Epithelial cell of proximal tubule (primary cell): ENCODE data around the gene TERT. TPM values are rescaled to one million over a fixed set of nuclear protein-coding genes. Genes with fewer than 3 reads are reported as not detected.
A peak's percentile ranks its signal among the peaks of the same experiment; 100 is the strongest.

Experiments used
- DNase-seq: peaks from one replicate; pipeline ENCODE4 v3.0.0-alpha.2; 2011; ENCODE audit warnings: low read depth
- H3K4me3 ChIP-seq: 2 replicates; pipeline ENCODE4 v1.5.1; 2011; ENCODE audit warnings: low read depth, mild to moderate bottlenecking, low read length
- CTCF ChIP-seq: conservative IDR thresholded peaks from 2 replicates; pipeline ENCODE4 v1.5.1; 2012; ENCODE audit warnings: low read depth, mild to moderate bottlenecking, low read length
- total RNA-seq: library from RNA; depleted of rRNA; stranded (reverse); fragments of >200 nt; gene quantifications from 2 replicates; pipeline ENCODE4 v1.2.3, GENCODE V29; 2015

TERT gene
- total RNA-seq, 1 donor from 2014 or later, result not detected

- no peak for DNase-seq
- H3K4me3 ChIP-seq, result no peak overlapping the region
- TF ChIP-seq CTCF, result no peak
These were observed 89.3 kb downstream of the TERT start for GRCh38 chr5:1205255-1206180.

GRCh38 chr5:1204693-1205242 lies 90.1 kb downstream of the TERT start:
- no peak for DNase-seq
- peak; percentile 40 for TF ChIP-seq CTCF
- no peak overlapping the region for H3K4me3 ChIP-seq

DNA sequence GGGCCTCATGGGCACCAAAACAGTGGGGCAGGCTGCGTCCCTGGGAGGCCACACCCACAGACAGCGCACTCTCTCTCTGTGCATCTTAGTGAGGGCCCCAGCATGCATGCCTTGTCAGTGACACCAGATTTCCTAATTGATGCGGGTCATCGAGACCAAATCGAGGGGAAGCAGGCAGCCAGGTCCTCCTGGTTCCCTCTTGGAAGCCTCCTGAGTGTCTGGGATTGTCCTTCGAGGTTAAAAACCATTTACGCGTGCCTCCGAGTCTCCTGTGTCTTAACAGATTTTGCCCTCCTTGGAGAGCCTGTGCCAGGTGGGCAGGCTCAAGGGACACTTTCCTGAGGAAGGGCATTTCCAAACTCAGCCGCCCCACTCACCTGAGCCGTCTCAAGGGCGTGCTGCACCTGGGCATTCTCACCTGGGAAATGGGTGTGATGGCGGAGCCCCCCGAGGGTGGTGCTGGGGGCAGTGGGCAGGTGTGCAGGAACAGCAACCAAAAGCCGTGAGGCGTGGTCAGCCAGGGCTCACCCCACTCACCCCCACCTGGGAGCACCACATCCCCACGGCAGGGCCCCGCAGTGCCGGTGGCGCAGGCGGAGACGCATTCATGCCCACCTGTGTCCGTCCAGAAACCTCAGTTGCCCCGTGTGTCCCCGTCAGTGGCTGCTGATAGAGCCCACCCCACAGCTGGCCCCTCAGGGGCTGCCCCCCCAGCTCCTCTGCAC lies 90.7 kb downstream of the TERT start:
- no peak for TF ChIP-seq CTCF
- no peak for DNase-seq
- H3K4me3 ChIP-seq, result no peak overlapping the region

- no peak for DNase-seq
- H3K4me3 ChIP-seq, result no peak overlapping the region
- no peak for TF ChIP-seq CTCF
These were observed 91.4 kb downstream of the TERT start for GRCh38 chr5:1203311-1203967.

Other genes with a start within 250 kb of the TERT start
- gene SLC12A7, start 183.0 kb downstream of the TERT start, total RNA-seq, result 15.2 and 32.8 TPM in 2 replicates
- gene SLC6A19, start 93.5 kb downstream of the TERT start, total RNA-seq, result not detected in 2 replicates
- gene SLC6A18, start 69.7 kb downstream of the TERT start, total RNA-seq, result not detected in 2 replicates
- 112 and 197 TPM in 2 replicates for gene CLPTM1L, start 50.0 kb upstream of the TERT start, total RNA-seq
- gene SLC6A3, start 150.4 kb upstream of the TERT start, total RNA-seq, result not detected in 2 replicates
- gene LPCAT1, start 228.9 kb upstream of the TERT start, total RNA-seq, result 88.9 and 105 TPM in 2 replicates